Measurements from ENCODE around the gene ABHD2. TPM values are rescaled to one million over a fixed set of nuclear protein-coding genes. Genes with fewer than 3 reads are reported as not detected.

The ABHD2 gene
- total and polyA plus RNA-seq, 9 of the 15 experiments (the other 6 are each of a cell fraction or from before 2014, with no cell fraction given): 16.9 to 99.8 (median 47.5) TPM

DNA sequence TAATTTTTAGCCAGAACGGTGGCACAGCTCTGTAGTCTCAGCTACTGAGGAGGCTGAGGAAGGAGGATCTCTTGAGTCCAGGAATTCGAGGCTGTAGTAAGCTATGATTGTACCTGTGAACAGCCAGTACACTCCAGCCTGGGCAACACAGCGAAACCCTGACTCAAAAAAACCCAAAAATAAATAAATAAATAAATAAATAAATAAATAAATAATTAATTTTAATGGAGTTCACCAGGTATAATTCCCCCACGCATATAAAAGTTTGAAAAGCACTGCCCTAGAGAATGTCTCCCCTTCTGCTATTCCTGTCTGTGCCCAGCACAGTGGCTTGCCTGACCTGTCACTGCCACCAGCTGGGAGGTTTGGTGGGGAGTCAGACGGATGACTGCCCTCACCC, 137.3 kb downstream of the ABHD2 start:
- Histone ChIP-seq H3K27ac (ENCODE audit: extremely low read depth, low read depth, low read length) (no peak overlapping the region), H3K9ac (ENCODE audit: insufficient read depth in 1 of 2, low read depth in 2 of 2, low read length in 2 of 2) (peak overlapping the region in 1 of 2 experiments; percentile 39; a peak in 1 of 4 replicates), H3K79me2 (ENCODE audit: control insufficient read depth, insufficient read depth, low read length) (no peaks in the 10 kb centered on the region), H3K36me3 (ENCODE audit: control insufficient read depth, insufficient read depth, low read length) (no peaks in the 10 kb centered on the region), H3K4me3 (no peak overlapping the region), H2AFZ (ENCODE audit: low read depth, low read length) (no peak overlapping the region; the same call in 1 of the 2 replicates), H3K4me2 (ENCODE audit: insufficient read depth, low read length) (peak overlapping the region; percentile 55; the same call in 1 of the 2 replicates), H4K20me1 (replicated peaks; ENCODE audit: control insufficient read depth, insufficient read depth, low read length) (no peaks in the 10 kb centered on the region), H3K4me1 (replicated peaks in 1 of 2; ENCODE audit: control insufficient read depth in 2 of 2, insufficient read depth in 2 of 2, low read length in 2 of 2) (peaks cover 16 to 18% of the 10 kb centered on the region in 2 experiments; a peak in 4 of 5 replicates), H3K9me3 (replicated peaks; ENCODE audit: control insufficient read depth, insufficient read depth, low read depth, low read length) (no peaks in the 10 kb centered on the region), H3K27me3 (ENCODE audit: control insufficient read depth in 2 of 2, insufficient read depth in 2 of 2, low read length in 2 of 2) (no peaks in the 10 kb centered on the region), H3K9me1 (ENCODE audit: control insufficient read depth, insufficient read depth, low read length) (no peaks in the 10 kb centered on the region)
- TF ChIP-seq ILK (tag; IDR thresholded peaks at IDR 0.05; ENCODE audit: borderline replicate concordance, low read depth) (no peak), ADNP (tag; IDR thresholded peaks at IDR 0.05) (no peak), CREM (IDR thresholded peaks at IDR 0.05; ENCODE audit: low read depth) (no peak), SMARCE1 (IDR thresholded peaks at IDR 0.05) (no peak), ZNF699 (CRISPR knock-in tag; IDR thresholded peaks at IDR 0.05; ENCODE audit: insufficient replicate concordance) (no peak), SRF (CRISPR knock-in tag; IDR thresholded peaks at IDR 0.05) (no peak), NEUROD1 (IDR thresholded peaks at IDR 0.05; ENCODE audit: borderline replicate concordance, low read depth, low read length, partially characterized antibody) (no peak), ZNF239 (CRISPR knock-in tag; IDR thresholded peaks at IDR 0.05) (no peak), FOXA3 (CRISPR knock-in tag; conservative IDR thresholded peaks at IDR 0.05 in 1 of 2, IDR thresholded peaks at IDR 0.05 in 1 of 2) (no peak), DACH1 (IDR thresholded peaks at IDR 0.05; ENCODE audit: partially characterized antibody) (no peak), TAF15 (IDR thresholded peaks at IDR 0.05; ENCODE audit: low read depth, low read length) (no peak), ZBTB43 (CRISPR knock-in tag; IDR thresholded peaks at IDR 0.05) (no peak), RBM15 (IDR thresholded peaks at IDR 0.05; ENCODE audit: insufficient read depth, low read length) (no peak), ETS1 (conservative IDR thresholded peaks at IDR 0.05; ENCODE audit: control insufficient read depth, low read depth, low read length) (no peak), ZNF766 (CRISPR knock-in tag; conservative IDR thresholded peaks at IDR 0.05) (no peak), HOXB6 (CRISPR knock-in tag; IDR thresholded peaks at IDR 0.05; ENCODE audit: borderline replicate concordance) (no peak)
- TF ChIP-seq, protein P1, sequence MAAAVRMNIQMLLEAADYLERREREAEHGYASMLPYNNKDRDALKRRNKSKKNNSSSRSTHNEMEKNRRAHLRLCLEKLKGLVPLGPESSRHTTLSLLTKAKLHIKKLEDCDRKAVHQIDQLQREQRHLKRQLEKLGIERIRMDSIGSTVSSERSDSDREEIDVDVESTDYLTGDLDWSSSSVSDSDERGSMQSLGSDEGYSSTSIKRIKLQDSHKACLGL (CRISPR knock-in tag; IDR thresholded peaks at IDR 0.05; ENCODE audit: borderline replicate concordance, poor library complexity, severe bottlenecking): no peak
- FAIRE-seq (no peak), ATAC-seq (no peak), DNase-seq (ENCODE audit: extremely low read depth in 1 of 4, low spot score in 3 of 4) (no peak)
- in situ Hi-C loops (cut with MboI) (no loop called here), intact Hi-C loops (cut with micrococcal nuclease) (no loop called here)
- 73% methylated on average over 5 of the region's 5 CpGs for WGBS (ENCODE audit: insufficient coverage, low coverage, missing lambda C conversion rate)
- no TSS peak for BruUV-seq (replicated peaks)
- POLR2A ChIA-PET: interaction anchor here (0.7 kb wide), 2 partner anchors 168 to 1592 kb away, joined by 3 read pairs; no protein-coding TSS in a partner anchor
- CTCF ChIA-PET (ENCODE audit: low intra/inter-chr PET ratio): no interaction called here
